DMS53 treated with DMSO at 0.1 percent for 48 hours (cell line): ENCODE results near the gene CRIP1.

Source experiments
- DNase-seq: peaks from one replicate; lab custom pipeline; 2025; ENCODE audit not compliant: unreplicated experiment; lab: John Stamatoyannopoulos, UW

The CRIP1 gene

DNA sequence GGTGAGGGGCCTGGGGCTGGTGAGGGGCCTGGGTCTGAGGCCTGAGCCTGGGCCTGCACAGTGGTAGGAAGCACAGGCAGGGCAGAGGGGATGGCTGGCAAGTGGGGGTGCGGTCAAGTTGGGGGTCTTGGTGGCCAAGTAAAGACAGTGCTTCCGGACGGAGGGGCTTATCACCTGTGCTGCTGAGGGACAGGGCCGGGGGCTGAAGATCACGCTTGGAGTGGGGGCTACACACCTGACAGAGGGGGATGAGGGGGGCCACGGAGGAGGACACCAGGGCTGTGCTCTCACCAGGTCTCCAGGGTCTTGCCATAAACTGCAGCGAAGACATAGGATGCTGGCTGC lies 16.6 kb downstream of the CRIP1 start:
- DNase-seq, result no peak

DNA sequence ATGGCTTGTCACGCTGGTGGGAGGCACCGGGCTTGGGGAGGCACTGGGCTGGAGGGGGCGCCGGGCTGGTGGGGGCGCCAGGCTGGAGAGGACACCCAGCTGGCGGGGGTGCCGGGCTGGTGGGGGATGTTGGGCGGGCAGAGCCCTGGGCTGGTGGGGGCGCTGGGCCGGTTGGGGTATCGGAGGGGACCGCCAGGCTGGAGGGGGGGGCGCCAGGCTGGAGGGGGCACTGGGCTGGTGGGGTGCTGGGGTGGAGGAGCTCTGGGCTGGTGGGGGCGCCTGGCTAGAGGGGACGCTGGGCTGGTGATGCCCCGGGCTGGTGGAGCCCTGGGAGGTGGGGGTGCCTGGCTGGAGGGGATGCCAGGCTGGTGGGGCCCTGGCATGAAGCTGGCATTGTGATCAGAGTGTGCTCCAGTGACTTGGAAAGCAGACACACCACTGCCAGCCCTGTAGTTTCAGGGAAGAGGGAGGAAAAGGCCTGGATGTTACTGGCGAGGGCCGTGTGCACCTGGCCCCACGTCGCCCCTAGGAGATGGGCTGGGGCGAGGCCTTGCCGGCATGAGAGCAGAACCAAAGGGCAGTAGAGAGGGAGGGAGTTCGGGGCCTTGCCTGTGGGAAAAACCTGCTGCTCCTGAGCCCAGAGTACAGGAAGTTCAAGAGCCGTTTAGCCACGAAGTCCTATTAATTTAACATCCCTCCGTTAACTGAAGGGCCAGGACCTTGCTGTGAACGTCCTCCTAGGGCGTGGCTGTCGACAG lies 17.4 kb downstream of the CRIP1 start:
- DNase-seq, result no peak

DNA sequence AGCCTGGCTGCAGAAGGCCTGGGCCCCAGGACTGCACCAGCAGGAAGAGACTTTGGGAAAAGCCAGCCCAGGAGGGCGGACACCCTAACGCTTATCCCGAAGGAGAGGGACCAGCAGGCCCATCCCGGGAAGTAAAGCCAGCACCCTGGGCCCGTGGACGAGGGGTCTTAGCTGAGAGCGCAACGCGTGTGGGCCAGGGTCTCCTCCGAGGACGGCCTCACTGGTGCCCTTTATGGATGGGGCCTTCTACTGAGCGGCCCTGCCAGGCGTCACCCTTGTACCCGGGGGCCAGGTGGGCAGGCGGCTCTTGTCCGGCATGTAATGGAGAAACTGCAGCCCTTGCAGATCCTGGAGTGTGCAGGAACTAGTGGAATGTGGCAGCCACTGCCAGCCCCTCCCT lies 18.4 kb downstream of the CRIP1 start:
- no peak for DNase-seq

DNA sequence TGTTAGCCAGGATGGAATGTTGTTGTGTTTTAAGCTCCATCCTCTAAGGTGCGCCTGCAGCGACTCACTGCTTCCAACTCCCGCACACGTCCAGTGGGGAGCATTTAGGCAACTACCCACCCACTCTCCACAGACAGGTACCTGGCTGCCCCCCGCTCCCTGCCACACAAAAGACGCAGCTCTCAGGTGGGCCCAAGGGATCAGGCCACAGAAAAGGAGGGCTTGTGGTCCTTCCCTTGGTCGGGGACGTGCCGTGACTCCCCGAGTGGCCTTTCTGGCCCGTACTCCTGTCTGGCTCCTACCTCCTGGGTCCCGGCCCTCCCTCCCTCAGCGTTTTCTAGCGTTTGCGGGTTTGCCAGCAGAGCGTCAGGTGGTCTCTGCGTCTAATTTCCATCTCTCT lies 20.6 kb downstream of the CRIP1 start:
- DNase-seq, result no peak

DNA sequence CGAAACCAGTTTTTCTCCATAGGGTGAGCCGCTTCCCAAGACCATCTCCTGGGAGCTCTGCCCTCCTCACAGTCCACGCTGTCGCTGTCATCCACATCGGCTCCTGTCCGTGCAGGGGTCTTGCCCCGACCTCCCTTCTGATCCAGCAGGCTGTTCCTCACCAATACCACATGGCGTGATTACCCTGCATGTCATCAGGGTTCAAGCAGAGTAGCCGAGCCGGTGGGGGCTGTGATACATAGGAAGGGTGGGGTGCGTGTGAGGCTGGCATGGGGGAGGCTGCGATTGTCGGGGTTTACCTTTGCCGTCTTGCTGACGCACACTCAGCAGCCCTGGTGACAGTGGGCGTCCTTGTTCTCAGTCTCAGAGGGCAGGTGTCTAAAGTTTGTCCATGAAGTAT lies 21.4 kb downstream of the CRIP1 start:
- no peak for DNase-seq

DNA sequence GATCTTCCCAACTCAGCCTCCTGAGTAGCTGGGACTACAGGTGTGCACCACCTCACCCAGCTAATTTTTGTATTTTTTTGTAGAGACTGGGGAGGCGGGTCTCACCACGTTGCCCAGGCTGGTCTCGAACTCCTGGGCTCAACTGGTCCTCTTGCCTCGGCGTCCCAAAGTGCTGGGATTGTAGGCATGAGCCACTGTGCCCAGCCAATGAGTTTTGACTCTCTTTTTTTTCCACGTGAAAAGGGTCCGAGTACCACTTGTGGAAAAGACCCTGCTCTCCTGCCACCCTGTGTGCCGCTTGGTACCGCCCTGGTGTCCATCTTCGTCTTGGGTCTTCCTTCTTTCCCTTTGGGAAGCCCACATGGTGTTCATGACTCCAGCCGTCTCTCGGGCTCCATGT lies 21.9 kb downstream of the CRIP1 start:
- no peak for DNase-seq

DNA sequence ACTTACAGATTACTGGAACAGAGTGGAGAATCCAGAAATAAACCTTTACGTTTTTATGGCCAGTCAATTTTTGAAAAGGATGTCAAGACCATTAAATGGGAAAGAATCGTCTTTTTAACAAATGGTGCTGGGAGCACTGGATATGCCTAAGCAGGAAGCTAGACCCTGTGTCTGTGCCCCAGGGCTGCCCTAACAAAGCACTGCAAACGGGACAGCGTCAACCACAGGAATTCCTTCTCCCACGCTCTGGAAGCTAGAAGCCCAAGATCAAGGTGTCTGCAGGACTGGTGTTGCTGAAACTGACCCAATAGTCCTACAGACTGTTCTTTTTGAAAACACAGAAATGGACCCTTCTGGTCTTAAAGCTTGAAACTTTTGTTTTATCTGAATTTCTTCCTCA lies 30.4 kb downstream of the CRIP1 start:
- DNase-seq, result no peak

DNA sequence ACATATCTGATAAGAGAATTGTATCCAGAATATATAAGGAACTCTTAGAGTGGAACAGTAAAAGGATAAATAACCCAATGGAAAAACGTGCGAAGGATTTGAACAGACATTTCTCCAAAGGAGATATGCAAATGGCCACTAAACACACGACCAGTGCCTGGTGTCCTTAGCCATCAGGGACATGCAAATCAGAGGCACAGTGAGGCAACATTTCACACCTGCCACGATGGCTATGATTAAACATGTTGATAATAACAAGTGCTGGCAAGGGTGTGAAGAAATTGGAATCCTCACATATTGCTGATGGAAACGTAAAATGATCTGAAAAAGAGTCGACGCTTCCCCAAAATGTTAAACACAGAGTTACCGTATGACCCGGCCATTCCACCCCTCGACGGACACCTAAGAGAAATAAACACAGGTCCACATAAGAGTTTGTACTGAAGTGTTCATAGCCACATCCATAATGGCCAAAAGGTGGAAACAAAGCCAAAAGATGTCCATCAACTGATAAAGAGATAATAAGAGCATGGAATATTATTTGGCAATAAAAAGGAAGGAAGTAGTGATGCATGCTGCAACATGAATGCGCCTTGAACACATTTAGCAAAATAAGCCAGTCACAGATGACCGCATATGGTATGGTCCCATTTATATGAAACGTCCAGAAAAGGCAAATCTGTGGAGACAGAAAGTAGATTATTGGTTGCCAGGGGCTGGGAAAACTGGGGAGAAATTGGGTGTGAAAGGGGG lies 33.4 kb downstream of the CRIP1 start:
- DNase-seq, result no peak

DNA sequence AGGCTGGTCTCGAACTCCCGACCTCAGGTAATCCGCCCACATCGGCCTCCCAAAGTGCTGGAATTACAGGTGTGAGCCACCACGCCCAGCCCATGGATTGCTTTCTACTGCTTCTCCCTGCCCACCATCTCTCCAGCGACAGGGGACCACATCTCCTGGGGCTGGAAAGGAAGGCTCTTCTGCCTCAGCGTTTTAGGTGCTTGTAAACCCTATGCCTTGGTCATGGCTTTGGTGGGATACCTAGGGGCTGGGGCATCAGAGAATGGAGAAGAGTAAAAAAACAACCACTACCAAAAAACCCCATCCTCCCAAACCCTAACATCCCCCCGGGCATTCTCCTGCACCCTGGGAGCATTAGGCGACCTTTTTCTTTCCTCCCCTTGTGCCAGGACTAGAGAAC lies 38.6 kb downstream of the CRIP1 start:
- DNase-seq, result no peak

DNA sequence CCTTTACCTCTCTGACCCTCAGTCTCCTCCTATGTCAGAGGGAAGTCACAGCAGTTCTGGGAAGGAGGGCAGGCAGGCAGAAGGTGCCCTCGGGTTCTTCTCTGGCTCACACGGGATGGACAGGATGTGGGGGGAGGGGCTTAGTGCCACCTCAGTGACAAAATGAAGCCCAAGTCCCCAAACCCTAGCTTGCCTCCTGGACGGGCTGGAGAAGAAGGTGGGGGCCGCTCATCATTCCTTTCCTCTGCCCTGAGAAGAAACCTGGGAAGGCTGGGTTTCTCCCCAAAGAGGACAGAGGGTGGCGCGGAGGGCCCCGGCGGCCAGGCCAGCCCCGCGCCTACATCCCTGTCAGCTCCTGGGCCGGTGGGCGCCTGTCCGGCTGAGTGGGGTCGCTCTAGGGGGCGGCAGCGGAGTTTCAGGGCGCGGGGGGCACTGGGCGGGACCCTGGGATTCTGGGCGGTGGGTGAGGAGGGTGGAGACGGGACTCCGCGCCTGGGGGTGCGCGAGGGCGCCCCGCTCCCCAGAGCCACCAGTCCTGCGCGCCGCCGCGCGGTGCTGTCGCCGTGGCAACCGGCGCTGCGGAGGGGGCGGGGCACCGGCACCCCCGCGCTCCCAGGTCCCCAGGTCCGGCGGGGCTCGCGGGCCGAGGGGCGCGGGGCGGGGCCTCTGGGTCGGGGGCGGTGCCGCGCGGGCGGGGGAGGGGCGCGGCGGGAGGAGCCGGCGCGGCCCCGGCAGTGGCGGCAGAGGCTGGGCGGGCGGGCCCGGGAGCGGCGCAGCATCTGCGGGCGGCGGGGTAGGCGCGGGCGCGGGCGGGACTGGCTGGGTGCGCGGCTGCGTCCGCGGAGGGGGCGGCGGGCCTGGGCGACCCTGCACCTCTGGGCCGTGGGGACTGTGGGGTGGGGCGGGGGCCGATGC lies 39.4 kb downstream of the CRIP1 start, which contains the start of gene TMEM121:
TMEM121 (plus strand) TSS at position 723 of the 915 bp plus-strand sequence. CDS start 2,252 bp downstream, outside the sequence.
- no peak for DNase-seq

DNA sequence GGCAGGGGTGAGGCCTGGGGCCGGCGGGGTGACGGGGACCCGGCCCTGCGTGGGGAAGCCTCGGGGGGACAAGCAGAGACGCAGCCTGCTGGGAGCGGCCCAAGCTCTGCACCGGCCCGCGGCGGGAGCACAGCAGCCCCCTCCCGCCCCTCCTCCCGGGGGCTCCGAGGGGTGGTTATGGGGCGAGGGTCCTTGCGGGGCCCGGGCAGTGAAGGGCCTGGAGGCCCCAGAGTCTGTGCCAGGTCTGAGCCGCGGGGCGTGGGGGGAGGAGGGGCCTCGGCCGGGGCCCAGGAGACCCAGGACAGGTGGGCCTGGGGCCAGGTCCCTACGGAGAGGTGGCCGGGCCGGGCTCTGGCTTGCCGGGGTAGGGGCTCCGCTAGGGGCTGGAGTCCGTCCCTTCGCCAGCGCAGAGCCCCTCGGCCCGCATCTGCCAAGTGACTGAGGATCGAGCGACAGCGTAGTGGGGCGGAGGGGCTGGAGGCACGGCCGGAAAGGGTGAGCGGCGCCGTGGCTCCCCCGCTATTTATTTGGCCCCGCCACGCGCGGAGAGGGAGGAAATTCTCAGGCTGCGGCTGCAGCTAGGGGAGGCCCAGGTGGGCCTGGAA lies 40.2 kb downstream of the CRIP1 start:
- DNase-seq, result no peak

DNA sequence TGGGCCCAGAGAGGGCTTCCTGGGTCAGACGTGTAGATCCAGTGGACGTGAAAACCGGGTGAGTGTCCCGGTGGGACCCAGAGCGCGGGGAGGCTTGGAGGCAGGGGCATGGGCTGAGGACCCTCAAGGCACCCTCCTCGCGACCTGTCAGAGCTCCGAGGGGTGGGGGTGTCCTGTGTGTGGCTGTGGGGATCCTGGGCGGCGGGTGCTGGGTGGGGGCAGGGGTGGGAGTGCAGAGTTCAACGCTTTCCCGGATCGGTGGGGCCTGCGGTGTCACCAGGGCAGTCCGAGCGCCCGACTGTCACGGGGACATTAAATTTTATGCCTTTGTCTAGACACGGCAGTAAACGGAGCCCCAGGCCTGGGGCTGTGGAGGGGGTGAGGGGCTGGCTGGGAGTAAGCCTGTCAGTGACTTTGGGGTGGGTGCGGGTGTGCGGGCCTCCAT lies 40.7 kb downstream of the CRIP1 start:
- no peak for DNase-seq

DNA sequence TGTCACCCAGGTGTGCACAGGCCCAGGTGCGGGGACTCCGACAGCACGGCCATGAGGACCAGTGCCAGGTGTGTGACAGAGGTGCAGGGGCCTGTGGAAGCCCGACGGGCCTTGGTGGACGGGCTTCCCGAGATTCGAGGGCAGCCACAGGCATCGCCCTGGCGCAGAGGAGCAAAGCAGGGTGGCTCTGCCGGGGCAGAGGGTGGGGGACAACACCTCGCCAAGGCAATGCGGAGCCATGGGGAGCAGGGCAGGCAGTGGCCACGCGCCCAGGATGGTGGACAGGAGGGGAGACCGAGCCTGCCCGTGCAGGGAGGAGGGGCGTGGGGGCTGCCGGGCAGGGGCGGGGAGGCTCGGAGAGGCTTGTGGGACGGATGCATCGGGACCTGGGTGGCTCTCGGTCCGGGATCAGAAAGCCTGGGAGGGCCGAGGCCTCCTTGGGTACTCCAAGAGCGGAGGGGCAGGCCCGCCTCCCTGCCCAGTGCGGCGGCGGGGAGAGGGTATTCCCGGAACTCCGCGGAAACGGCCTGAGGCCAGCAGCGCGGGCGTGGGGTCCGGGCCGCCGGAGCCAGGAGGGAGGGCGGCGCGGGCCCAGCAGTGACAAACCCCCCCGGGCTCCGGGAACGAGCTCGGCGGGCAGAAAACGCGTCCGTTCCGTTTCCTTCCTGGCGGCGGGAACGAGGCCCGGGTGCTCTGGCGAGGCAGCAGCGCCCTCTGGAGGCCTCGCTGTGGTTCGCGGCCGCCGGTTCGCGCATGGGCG lies 41.3 kb downstream of the CRIP1 start:
- DNase-seq, result no peak

DNA sequence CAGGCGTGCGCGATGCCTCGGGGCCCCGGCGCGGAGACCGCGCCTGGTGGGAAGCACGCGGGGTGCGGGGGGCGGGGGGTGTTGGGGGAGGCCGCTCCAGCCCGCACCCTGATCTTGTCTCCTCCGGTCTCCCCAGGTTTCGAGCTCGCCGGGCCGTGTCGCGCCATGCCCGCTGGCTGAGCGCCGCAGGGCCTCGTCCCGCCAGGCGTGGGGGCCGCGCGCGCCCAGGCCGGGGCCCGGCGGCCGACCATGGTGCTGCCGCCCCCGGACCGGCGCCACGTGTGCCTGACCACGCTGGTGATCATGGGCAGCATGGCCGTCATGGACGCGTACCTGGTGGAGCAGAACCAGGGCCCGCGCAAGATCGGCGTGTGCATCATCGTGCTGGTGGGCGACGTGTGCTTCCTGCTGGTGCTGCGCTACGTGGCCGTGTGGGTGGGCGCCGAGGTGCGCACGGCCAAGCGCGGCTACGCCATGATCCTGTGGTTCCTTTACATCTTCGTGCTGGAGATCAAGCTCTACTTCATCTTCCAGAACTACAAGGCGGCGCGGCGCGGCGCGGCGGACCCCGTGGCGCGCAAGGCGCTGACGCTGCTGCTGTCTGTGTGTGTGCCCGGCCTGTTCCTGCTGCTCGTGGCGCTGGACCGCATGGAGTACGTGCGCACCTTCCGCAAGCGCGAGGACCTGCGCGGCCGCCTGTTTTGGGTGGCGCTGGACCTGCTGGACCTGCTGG lies 42.1 kb downstream of the CRIP1 start:
- DNase-seq, result no peak

DNA sequence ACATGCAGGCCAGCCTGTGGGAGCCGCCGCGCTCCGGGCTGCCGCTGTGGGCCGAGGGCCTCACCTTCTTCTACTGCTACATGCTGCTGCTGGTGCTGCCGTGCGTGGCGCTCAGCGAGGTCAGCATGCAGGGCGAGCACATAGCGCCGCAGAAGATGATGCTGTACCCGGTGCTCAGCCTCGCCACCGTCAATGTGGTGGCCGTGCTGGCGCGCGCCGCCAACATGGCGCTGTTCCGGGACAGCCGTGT lies 42.6 kb downstream of the CRIP1 start:
- DNase-seq, result no peak

DNA sequence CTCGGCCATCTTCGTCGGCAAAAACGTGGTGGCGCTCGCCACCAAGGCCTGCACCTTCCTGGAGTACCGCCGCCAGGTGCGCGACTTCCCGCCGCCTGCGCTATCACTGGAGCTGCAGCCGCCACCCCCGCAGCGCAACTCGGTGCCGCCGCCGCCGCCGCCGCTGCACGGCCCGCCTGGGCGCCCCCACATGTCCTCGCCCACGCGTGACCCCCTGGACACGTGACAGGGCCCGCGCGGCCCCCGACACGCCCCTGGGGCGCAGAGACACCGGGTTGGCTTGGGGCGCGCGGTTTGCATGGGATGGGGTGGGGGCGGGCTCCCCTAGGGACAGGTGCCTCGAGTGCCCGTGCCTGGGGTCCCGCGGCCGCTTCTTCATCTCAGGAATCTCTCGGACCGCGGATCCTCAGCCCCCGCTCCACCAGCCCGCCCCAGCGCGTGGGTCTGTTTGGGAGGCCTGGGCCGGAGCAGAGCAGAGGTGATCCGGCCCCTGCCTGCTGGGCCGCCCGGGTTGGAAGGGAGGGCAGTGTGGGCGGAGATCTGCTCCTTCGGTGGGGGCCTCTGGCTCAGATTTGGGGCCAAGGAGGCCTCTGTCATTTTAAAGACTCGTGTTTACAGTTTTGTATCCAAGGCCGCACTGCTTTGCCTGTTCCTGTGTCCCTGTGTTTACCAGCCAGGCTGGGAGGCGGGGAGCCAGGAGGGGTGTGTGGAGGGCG lies 43.0 kb downstream of the CRIP1 start:
- no peak for DNase-seq

DNA sequence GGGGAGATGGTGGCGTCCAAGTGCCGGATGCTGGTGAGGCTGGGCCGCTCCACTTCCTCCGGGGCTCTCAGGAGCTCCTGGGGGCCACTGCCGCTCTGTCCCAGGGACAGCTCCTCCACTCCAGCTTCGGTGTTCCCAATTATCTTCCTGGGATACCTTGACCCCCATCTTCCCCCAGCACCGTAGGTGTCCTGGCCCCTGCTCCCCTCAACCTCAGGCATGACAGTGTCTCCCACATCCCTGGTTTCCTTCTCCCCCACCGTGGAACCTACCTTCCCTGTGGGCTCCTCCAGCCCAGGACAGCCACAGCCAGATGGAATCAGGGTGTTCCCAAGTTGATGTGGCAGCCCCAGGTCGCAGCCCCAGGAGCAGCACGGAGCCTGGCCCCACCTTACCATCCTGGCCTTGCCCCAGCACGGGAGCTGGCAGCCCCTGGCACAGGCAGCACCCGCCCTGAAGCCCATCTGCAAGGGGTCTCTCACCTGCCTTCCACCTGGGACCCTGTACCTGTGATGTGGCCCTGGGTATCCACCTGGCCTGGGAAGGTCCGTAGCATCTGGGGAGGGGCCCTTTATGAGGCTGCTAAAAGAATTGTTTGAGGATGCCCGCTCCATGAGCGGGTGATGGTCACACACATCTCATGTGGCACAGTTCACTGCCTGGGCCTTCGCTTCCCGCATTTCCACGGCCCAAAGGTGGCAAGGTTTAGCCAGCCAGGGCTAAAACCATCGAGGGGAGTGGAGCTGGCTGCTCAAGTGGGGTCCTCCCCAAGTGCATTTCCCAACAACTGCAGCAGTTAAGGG lies 43.8 kb downstream of the CRIP1 start:
- no peak for DNase-seq

DNA sequence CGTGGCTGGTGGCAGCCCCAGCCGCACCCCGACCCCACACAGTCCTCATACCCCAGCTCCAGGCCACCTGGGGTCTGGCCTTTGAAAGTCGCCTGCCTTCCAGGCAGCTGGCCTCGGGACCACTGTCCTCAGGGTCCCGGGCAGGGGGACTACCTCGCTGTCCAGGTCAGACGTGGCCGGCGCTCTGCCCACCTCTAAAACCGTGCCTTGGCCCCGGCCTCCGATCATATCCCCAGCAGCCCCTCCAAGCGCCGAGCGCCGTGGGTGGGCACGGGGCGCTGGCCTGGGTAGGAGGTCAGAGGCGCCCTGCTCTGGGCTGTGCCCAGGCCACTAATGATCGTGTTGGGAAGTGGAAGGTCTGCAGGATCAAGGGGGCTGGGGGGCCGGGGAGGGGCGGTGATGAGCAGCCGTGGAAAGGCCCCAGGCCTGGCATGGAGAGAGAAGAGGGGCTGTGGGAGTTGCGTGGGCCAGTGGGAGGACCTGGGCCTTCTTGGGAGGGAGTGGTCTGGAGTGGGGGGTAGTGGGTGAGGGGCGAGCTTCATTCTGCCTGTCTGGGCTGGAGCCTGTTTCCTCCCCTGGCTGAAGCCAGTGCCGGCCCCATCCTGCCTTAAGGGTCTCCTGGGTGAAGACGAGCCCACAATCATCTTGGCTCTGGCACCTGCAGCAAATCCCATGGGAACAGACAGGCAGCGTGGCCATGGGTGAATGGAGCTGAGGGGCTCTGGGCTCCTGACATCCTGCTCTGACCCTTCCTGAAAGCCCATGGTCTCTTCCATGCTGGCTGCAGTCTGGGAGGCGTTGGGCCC lies 44.6 kb downstream of the CRIP1 start:
- DNase-seq, result no peak
